NCI-H2196 treated with DMSO at 0.1 percent for 48 hours (cell line): Measurements from ENCODE around the gene ING5.
"Not testable (repeated sequence)": the region's sequence is repeated elsewhere in the genome, so short reads cannot be mapped to it uniquely, and the experiment has no call there.

Source experiments
- DNase-seq: peaks from one replicate; lab custom pipeline; 2025; ENCODE audit not compliant: unreplicated experiment; lab: John Stamatoyannopoulos, UW

ING5 gene

DNA sequence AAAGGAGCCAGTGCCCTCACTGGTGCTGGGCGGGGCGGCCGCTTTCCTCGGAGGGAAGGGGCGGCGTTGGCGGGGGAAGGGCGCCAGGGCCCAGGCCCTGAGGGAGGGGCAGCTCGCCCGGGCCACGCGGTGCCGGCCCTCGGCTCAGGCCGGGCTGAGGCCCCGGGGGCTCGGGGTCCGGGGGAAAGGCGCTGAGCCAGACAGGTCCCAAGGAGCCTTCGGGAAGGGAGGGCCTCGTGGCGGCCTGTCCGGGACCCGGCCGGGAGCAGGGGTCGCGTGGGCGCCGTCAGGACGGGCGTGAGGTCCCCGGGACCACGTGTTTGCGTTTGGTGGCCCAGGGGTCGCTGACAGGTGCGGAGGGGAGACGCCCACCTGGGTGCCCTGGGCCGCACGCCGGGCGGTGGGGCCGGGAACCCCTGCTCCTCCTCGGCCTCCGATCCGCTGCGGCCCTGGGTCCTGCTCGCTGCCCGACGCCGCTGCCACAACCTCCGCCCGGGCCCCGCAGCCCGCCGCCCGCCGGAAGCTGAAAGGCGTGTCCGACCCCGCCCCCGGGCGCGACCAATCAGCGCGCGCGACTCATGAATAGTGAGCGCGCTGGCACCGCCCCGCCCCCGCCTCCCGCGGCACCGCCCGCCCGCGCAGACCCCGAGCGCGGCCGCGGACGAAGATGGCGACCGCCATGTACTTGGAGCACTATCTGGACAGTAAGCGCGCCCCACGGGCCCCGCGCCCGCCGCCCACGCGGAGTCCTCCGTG is at the start of gene ING5:
ING5 (plus strand) TSS at position 641 of the 756 bp plus-strand sequence; CDS start at position 668, 27 bp downstream.
- peak; percentile 86 for DNase-seq

GRCh38 chr2:241652142-241652541 is 49.7 kb upstream of the ING5 start:
- no peak for DNase-seq

GRCh38 chr2:241652722-241653121 is 49.1 kb upstream of the ING5 start:
- no peak for DNase-seq

- no peak for DNase-seq
Measured at GRCh38 chr2:241653210-241653750, 48.6 kb upstream of the ING5 start.

- DNase-seq, result no peak
Measured at GRCh38 chr2:241654551-241654950, 47.3 kb upstream of the ING5 start.

GRCh38 chr2:241655516-241656189 is 46.2 kb upstream of the ING5 start:
- DNase-seq, result no peak

DNA sequence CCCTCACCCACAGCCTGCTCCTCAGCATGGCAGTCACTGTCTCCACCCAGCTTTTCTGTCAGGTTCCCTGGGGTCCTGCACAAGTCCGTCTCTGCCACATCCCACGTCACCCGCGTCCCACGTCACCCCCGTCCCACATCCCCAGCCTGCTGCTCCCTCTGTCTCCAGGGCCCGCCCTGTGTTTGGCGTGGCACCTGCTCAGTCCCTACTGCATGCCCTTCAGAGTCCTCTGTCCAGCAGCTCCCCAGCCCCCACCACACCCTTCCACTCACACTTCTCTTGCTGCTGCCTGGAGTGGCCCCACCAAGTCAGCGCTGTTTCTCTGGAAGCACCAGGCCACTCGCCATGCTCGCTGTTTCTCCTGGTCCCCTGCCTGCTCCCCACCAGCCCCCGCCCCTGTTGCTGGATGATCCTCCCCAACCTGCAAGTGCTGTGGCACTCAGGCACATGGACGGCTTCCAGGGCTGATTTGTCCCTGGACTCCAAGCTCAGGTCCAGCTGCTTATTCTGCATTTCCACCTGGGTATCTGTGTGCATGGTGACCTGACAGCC is 45.6 kb upstream of the ING5 start:
- no peak for DNase-seq

GRCh38 chr2:241657786-241658254 is 44.0 kb upstream of the ING5 start:
- DNase-seq, result no peak

DNA sequence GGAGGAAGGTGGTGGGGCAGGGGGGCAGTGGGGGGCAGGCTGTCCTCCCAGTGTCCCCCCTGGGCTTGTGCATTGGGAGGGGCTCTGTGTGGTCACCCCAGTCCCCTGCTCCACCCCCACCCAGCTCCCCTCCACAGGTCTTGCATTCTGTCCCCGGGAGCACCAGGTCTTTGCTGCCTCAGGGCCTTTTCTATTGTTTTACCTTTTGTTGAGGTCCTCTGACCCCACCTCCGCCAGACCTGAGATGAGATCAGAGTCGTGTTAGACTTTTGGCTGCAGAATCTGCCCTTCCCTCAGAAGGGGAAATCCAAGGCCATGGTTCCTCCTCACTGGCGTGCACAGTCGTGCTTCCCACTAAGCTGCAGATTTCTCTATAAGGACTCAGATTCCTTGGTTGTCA is 43.5 kb upstream of the ING5 start:
- no peak for DNase-seq

GRCh38 chr2:241659150-241659739 is 42.6 kb upstream of the ING5 start:
- DNase-seq, result peak; percentile 30

DNA sequence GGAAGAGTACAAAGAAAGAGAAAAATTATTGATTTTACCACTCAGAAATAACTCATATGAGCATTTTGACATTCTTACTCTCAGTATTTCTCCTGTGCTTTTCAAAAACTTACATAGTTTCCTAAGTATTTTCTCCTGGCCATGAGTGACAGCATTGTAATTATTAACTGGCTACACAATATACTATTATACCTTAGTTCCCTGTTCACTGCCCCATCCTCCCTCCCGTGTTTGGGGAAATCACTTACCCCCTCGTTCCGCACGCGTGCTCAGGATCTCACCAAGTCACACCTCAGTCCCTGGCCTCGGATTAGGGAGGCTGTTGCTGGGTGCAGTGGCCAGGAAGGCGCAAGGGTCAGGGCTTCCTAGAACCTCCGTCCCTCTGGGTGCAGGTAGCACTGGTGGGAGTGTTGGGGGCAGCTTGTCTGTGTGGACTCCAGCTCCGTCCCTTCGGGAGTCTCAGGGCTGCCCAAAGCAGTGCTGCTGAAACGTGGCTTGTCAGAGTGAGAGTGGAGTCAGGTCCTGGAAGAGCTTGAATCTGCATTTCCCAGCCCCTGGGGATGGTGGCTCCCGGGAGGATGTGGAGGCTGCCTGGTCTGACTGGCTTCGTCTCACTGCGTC is 41.1 kb upstream of the ING5 start:
- DNase-seq, result no peak

DNA sequence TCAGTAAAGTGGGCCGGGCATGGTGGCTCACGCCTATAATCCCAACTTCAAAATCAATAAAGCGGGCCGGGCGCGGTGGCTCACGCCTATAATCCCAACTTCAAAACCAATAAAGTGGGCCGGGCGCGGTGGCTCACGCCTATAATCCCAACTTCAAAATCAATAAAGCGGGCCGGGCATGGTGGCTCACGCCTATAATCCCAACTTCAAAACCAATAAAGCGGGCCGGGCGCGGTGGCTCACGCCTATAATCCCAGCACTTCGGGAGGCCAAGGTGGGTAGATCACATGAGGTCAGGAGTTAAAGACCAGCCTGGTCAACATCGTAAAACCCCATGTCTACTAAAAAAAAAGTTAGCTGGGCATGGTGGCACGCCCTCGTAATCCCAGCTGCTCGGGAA is 39.1 kb upstream of the ING5 start:
- DNase-seq, result not testable (repeated sequence)

- DNase-seq, result no peak
Measured at GRCh38 chr2:241665731-241666440, 36.0 kb upstream of the ING5 start.

- no peak for DNase-seq
Measured at GRCh38 chr2:241666627-241667400, 35.0 kb upstream of the ING5 start.

GRCh38 chr2:241668354-241668753 is 33.5 kb upstream of the ING5 start:
- no peak for DNase-seq

DNA sequence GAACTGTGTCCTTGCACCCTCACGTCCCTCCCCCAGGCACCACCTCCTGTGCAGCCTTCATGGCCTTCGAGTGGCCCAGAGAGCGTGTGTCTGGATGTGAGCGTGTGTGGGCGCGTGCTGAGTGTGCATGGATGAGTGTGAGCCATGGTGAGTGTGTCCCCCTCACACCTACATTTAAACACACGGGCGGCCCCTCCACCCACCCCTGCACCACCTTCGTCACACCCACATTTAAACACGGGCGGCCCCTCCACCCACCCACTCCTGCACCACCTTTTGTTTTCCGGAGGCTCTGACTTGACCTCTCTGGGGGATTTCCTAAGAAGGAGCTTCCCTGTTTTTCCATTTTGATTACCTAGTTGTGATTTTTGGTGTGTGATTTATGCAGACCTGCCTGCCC is 33.0 kb upstream of the ING5 start:
- no peak for DNase-seq

DNA sequence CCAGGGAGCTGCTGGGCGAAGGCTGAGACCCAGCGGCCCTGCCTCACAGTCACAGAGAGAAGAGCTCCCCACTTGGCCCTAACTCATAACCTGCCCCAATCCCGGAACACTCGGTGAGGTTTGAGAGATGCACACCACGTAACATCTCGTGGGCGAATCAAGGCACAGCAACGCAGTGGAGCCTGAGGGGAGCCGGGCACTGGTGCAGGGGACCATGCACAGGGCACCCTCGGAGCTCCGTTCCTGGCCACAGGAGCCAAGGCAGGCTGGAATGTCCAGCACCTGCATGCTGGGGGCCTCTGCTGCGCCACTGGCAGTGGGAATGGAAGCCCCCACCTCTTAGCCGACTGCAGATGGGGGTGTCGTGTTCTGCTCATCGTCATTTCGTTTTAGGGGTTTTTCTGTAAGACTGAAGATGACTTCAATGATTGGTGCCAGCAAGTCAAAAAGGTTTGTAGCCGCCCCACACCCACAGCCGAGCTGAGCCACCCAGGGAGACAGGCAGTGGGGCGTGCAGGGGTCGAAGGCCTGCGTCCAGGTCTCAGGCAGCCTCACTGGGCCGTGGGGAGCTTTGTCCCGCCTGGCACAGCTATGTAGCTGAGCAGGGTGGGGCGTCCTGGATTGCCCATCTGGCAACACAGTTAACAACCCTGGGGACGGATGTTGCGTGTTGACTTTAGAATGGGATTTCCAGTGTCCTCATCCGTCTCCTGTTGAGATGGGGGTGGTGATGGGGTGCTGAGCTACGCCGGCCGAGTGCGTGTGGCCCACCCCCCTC is 31.3 kb upstream of the ING5 start:
- no peak for DNase-seq

GRCh38 chr2:241671457-241672240 is 30.2 kb upstream of the ING5 start:
- DNase-seq, result no peak
